DMS153 treated with DMSO at 0.1 percent for 48 hours (cell line): ENCODE data around the gene CLCA4.

Source experiments
- DNase-seq: peaks from one replicate; lab custom pipeline; 2025; ENCODE audit not compliant: unreplicated experiment; lab: John Stamatoyannopoulos, UW

The CLCA4 gene

GRCh38 chr1:86523670-86524354, 23.1 kb upstream of the CLCA4 start:
- DNase-seq = no peak

- DNase-seq = no peak
Observed at GRCh38 chr1:86527306-86527705, 19.6 kb upstream of the CLCA4 start.

- DNase-seq = no peak
Observed at GRCh38 chr1:86530211-86530845, 16.6 kb upstream of the CLCA4 start.

GRCh38 chr1:86537928-86538695, 8.8 kb upstream of the CLCA4 start:
- no peak for DNase-seq

GRCh38 chr1:86538775-86539174, 8.1 kb upstream of the CLCA4 start:
- DNase-seq = no peak

- DNase-seq = no peak
Observed at GRCh38 chr1:86541859-86542258, 5.0 kb upstream of the CLCA4 start.

- DNase-seq = no peak
Observed at GRCh38 chr1:86542631-86543030, 4.2 kb upstream of the CLCA4 start.

GRCh38 chr1:86548839-86549238, 2.0 kb downstream of the CLCA4 start:
- DNase-seq = no peak

- no peak for DNase-seq
Observed at GRCh38 chr1:86551305-86551704, 4.4 kb downstream of the CLCA4 start.

GRCh38 chr1:86552376-86552775, 5.5 kb downstream of the CLCA4 start:
- no peak for DNase-seq

GRCh38 chr1:86557739-86558138, 10.9 kb downstream of the CLCA4 start:
- DNase-seq = no peak

- DNase-seq = no peak
Observed at GRCh38 chr1:86563849-86564248, 17.0 kb downstream of the CLCA4 start.

GRCh38 chr1:86567341-86567740, 20.5 kb downstream of the CLCA4 start:
- DNase-seq = no peak

- no peak for DNase-seq
Observed at GRCh38 chr1:86567878-86568277, 21.0 kb downstream of the CLCA4 start.

- no peak for DNase-seq
Observed at GRCh38 chr1:86573763-86574484, 27.0 kb downstream of the CLCA4 start.

GRCh38 chr1:86581231-86581630, 34.4 kb downstream of the CLCA4 start:
- DNase-seq = no peak

- DNase-seq = no peak
Observed at GRCh38 chr1:86582161-86582560, 35.3 kb downstream of the CLCA4 start.

GRCh38 chr1:86583032-86583431, 36.2 kb downstream of the CLCA4 start:
- DNase-seq = no peak

- no peak for DNase-seq
Observed at GRCh38 chr1:86583593-86583992, 36.7 kb downstream of the CLCA4 start.

- no peak for DNase-seq
Observed at GRCh38 chr1:86594284-86594770, 47.4 kb downstream of the CLCA4 start.

- no peak for DNase-seq
Observed at GRCh38 chr1:86596224-86596623, 49.3 kb downstream of the CLCA4 start.
